HepG2 (cell line): ENCODE results near the gene OSER1. TPM values are rescaled to one million over a fixed set of nuclear protein-coding genes. Genes with fewer than 3 reads are reported as not detected.

Source experiments
- ATAC-seq: fragments of 200-7000 bp; cut with Tn5 transposase; 3 replicates; pipeline ENCODE4 v1.9.1; 2020; ENCODE audit warnings: mild to moderate bottlenecking, moderate library complexity
- BruUV-seq: library from RNA; stranded (reverse); fragments of 400-500 nt; replicated peaks from 2 replicates; lab custom pipeline; 2021; lab: Mats Ljungman, UMichigan
- CTCF ChIA-PET: fragments of 300-600 bp; formaldehyde crosslinking; extraction: SDS; loops from one replicate; lab custom pipeline; 2021; ENCODE audit warnings: low total read pairs, inconsistent platforms, low intra/inter-chr PET ratio; lab: Yijun Ruan, JAX
- POLR2A ChIA-PET: fragments of 350-600 bp; sonication (Branson Sonifier 250); formaldehyde crosslinking; loops from one replicate; lab custom pipeline; 2020; ENCODE audit warnings: antibody characterized with exemption, inconsistent platforms; lab: Yijun Ruan, JAX
- DNase-seq: peaks from one replicate; pipeline ENCODE4 v3.0.0-alpha.2; 2015; ENCODE audit warnings: low spot score
- FAIRE-seq: peaks from 3 replicates; lab custom pipeline; 2011; peaks lifted over from hg19 to GRCh38; lab: Jason Lieb, UNC
- H2AFZ ChIP-seq: one replicate; pipeline ENCODE4 v1.6.1; 2011; ENCODE audit warnings: low read length, inconsistent platforms
- H3K27ac ChIP-seq: fragments of 300-600 bp; 3 replicates; pipeline ENCODE4 v1.8.0; 2011; ENCODE audit warnings: mixed run types, mild to moderate bottlenecking, mixed read lengths, low read length, inconsistent platforms; ENCODE audit not compliant: insufficient read depth; ENCODE audit errors: extremely low read length
- H3K27me3 ChIP-seq, 2 experiments: fragments of 200-600 bp in 1 of 2; 2 replicates in 1 of 2; 3 replicates in 1 of 2; pipeline versions ENCODE4 v1.6.0 to v1.8.0; 2011; ENCODE audit warnings: low read length in 2 of 2, mild to moderate bottlenecking in 2 of 2, moderate library complexity in 2 of 2, inconsistent platforms in 1 of 2; ENCODE audit not compliant: insufficient read depth in 2 of 2, control insufficient read depth in 1 of 2
- H3K36me3 ChIP-seq, 2 experiments: fragments of 200-600 bp in 1 of 2; replicated peaks in 1 of 2; 2 replicates in 1 of 2; 3 replicates in 1 of 2; pipeline versions ENCODE4 v1.5.1 to v1.8.0; 2011; ENCODE audit warnings: low read length in 2 of 2, inconsistent platforms in 1 of 2; ENCODE audit not compliant: insufficient read depth in 2 of 2, control insufficient read depth in 1 of 2
- H3K4me1 ChIP-seq: 2 replicates; pipeline ENCODE4 v1.5.1; 2012; ENCODE audit warnings: low read length, inconsistent platforms; ENCODE audit not compliant: insufficient read depth
- H3K4me2 ChIP-seq: 2 replicates; pipeline ENCODE4 v1.6.0; 2011; ENCODE audit warnings: low read depth, low read length, inconsistent platforms
- H3K4me3 ChIP-seq, 3 experiments: fragments of 200-600 bp in 1 of 3; sonication (generic), shearing (Covaris generic) in 1 of 3; replicated peaks in 1 of 3; 2 replicates each; pipeline ENCODE4 v1.5.1; 2011 to 2016; ENCODE audit warnings: low read length in 3 of 3, inconsistent platforms in 2 of 3, low read depth in 2 of 3, mild to moderate bottlenecking in 2 of 3, control low read depth in 1 of 3, mixed read lengths in 1 of 3; ENCODE audit not compliant: insufficient read depth in 1 of 3
- H3K79me2 ChIP-seq: one replicate; pipeline ENCODE4 v1.6.1; 2011; ENCODE audit warnings: low read length, inconsistent platforms; ENCODE audit not compliant: insufficient read depth
- H3K9ac ChIP-seq: 2 replicates; pipeline ENCODE4 v1.6.0; 2011; ENCODE audit warnings: mild to moderate bottlenecking, low read depth, low read length, inconsistent platforms; ENCODE audit not compliant: insufficient read depth
- H3K9me3 ChIP-seq: 2 replicates; pipeline ENCODE4 v1.5.1; 2012; ENCODE audit warnings: mild to moderate bottlenecking, low read length
- H4K20me1 ChIP-seq: 2 replicates; pipeline ENCODE4 v1.6.0; 2011; ENCODE audit warnings: inconsistent platforms, mild to moderate bottlenecking, low read length, moderate library complexity; ENCODE audit not compliant: insufficient read depth
- CAMTA2 ChIP-seq: sonication (generic); formaldehyde crosslinking; IDR thresholded peaks from 2 replicates; pipeline ENCODE4 v1.4.0; 2020; ENCODE audit warnings: mild to moderate bottlenecking, missing genetic modification reagents, borderline replicate concordance
- HMGXB4 ChIP-seq, 2 experiments: sonication (generic) in 1 of 2; formaldehyde crosslinking in 1 of 2; IDR thresholded peaks; 2 replicates each; pipeline versions ENCODE4 v1.4.0 to v1.6.1; 2018 to 2020; ENCODE audit warnings: missing genetic modification reagents in 2 of 2, borderline replicate concordance in 1 of 2, low read depth in 1 of 2, mild to moderate bottlenecking in 1 of 2, missing biosample characterization in 1 of 2
- SMC3 ChIP-seq: IDR thresholded peaks from 2 replicates; pipeline ENCODE4 v1.6.1; 2011; ENCODE audit warnings: low read length, improper control_type of control experiment
- SNAPC4 ChIP-seq: sonication (generic); formaldehyde crosslinking; IDR thresholded peaks from 2 replicates; pipeline ENCODE4 v1.4.0; 2020; ENCODE audit warnings: mild to moderate bottlenecking, missing genetic modification reagents
- ZMYM2 ChIP-seq: sonication (generic); formaldehyde crosslinking; IDR thresholded peaks from 2 replicates; pipeline ENCODE4 v1.8.0; 2022; ENCODE audit warnings: mild to moderate bottlenecking, missing genetic modification reagents
- ZNF326 ChIP-seq: sonication (generic); formaldehyde crosslinking; IDR thresholded peaks from 2 replicates; pipeline ENCODE4 v1.4.0; 2020; ENCODE audit warnings: missing genetic modification reagents, borderline replicate concordance
- ZNF432 ChIP-seq: sonication (generic); formaldehyde crosslinking; IDR thresholded peaks from 2 replicates; pipeline ENCODE4 v1.5.0; 2020; ENCODE audit warnings: missing genetic modification reagents, mild to moderate bottlenecking, borderline replicate concordance
- WGBS: methylation state at CpG from one replicate; pipeline ENCODE4 v1.1.6; 2017; ENCODE audit warnings: low lambda C conversion rate; 5-methylcytosine and 5-hydroxymethylcytosine counted together
- in situ Hi-C: cut with HindIII; loops from 2 replicates; pipeline ENCODE4 v1.10.0; 2017; ENCODE audit warnings: low pct_unique_long_range_greater_than_20kb; ENCODE audit not compliant: extremely low pct_ligation_motif_present
- intact Hi-C: fragments of 100-400 bp; cut with micrococcal nuclease; formaldehyde crosslinking; loops from one replicate; pipeline ENCODE4 v1.10.0; 2022; ENCODE audit not compliant: unreplicated experiment
- polyA plus RNA-seq, 8 experiments: library from polyadenylated mRNA; depleted of rRNA in 3 of 8; stranded (reverse) in 7 of 8; unstranded in 1 of 8; fragments of >200 nt; fragmentation: Illumina TruSeq in 4 of 8; extraction: Trizol in 4 of 8; gene quantifications; 2 replicates each; pipeline versions ENCODE4 v1.2.1 to v1.2.3, GENCODE V29; 2011 to 2016; ENCODE audit warnings: low read depth in 4 of 8, missing spikeins in 1 of 8, mixed read lengths in 1 of 8; ENCODE audit not compliant: insufficient read depth in 1 of 8
- total RNA-seq, 5 experiments: library from RNA; depleted of rRNA; stranded (reverse); fragments of >200 nt; fragmentation: Illumina TruSeq; extraction: Trizol; gene quantifications; 2 replicates each; pipeline ENCODE4 v1.2.3, GENCODE V29; 2016; ENCODE audit warnings: low read depth in 1 of 5
- TF ChIP-seq, protein P1 (sequence below): sonication (generic); formaldehyde crosslinking; IDR thresholded peaks from 2 replicates; pipeline ENCODE4 v1.5.0; 2020; ENCODE audit warnings: mild to moderate bottlenecking, missing genetic modification reagents
- TF ChIP-seq, protein P2 (sequence below): sonication (generic); formaldehyde crosslinking; IDR thresholded peaks from 2 replicates; pipeline ENCODE4 v1.5.0; 2020; ENCODE audit warnings: mild to moderate bottlenecking, missing genetic modification reagents

The OSER1 gene
- total and polyA plus RNA-seq, 2 of the 13 experiments (the other 11 are each of a cell fraction or from before 2014, with no cell fraction given) = 71.2 to 71.5 TPM

DNA sequence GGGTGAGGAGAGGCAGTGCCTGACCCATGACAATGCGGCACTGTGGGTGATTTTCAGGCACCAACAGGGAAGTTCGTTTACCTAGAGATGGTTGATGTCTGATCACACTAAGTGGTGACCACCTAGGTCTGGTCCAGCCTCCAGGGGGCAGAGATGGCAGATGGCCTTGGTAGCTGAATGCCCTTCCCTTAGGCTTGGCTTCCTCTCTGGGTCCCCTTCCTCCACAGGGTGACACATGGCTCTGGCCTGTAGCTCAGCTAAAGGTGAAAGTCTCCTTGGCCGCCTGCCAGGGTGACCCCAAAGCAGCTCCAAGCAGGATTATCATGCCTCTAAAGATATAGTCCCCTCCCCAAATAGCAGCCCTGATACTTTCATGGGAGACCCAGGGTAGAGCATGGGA is 43.0 kb upstream of the OSER1 start (continued):
- TF ChIP-seq HMGXB4 (CRISPR knock-in tag; IDR thresholded peaks at IDR 0.05; ENCODE audit: borderline replicate concordance in 1 of 2, low read depth in 1 of 2) (peak in 1 of 2 experiments; percentile 38; a peak in 1 of 4 replicates), SMC3 (peak; percentile 89)

DNA sequence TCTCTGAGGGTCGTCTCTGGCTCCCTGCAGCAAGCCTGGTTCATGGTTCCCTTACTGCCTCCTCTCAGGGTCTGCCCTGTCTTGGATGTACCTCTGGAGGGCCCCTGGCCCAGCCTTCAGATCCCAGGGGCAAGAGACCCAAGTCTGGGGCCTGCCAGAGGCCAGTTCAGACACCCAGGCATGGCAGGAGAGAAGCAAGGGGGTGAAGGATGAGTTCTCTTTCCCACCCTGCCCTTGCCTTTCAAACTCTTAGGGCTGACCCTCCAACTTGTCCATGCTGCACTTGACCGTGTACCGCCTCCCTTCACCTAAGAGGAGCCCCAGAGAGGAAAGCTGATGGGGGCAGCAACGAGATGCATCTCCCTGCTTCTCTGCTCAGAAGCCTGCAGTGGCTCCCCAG is 40.7 kb upstream of the OSER1 start:
- POLR2A ChIA-PET = no interaction called here
- H3K4me2 ChIP-seq = no peak overlapping the region
- 33% methylated on average over 4 of the region's 4 CpGs for WGBS
- H3K9ac ChIP-seq = no peak overlapping the region
- no peak for FAIRE-seq
- in situ Hi-C loops (loop anchor here (5.0 kb wide), 1 partner anchor 61 kb away; the partner anchor contains the start of gene FITM2), intact Hi-C loops (no loop called here)
- H3K27ac ChIP-seq = no peak overlapping the region
- H3K27me3 ChIP-seq = no peaks in the 10 kb centered on the region; a peak in 1 of 5 replicates
- BruUV-seq = no TSS peak
- no peak overlapping the region for H2AFZ ChIP-seq
- no peaks in the 10 kb centered on the region for H3K79me2 ChIP-seq
- CTCF ChIA-PET = no interaction called here
- DNase-seq = no peak
- H3K9me3 ChIP-seq = no peaks in the 10 kb centered on the region
- no peak for ATAC-seq
- no peaks in the 10 kb centered on the region for H4K20me1 ChIP-seq
- no peak overlapping the region for H3K4me3 ChIP-seq
- H3K4me1 ChIP-seq = peaks cover 15% of the 10 kb centered on the region
- no peaks in the 10 kb centered on the region for H3K36me3 ChIP-seq
- TF ChIP-seq, protein P1, sequence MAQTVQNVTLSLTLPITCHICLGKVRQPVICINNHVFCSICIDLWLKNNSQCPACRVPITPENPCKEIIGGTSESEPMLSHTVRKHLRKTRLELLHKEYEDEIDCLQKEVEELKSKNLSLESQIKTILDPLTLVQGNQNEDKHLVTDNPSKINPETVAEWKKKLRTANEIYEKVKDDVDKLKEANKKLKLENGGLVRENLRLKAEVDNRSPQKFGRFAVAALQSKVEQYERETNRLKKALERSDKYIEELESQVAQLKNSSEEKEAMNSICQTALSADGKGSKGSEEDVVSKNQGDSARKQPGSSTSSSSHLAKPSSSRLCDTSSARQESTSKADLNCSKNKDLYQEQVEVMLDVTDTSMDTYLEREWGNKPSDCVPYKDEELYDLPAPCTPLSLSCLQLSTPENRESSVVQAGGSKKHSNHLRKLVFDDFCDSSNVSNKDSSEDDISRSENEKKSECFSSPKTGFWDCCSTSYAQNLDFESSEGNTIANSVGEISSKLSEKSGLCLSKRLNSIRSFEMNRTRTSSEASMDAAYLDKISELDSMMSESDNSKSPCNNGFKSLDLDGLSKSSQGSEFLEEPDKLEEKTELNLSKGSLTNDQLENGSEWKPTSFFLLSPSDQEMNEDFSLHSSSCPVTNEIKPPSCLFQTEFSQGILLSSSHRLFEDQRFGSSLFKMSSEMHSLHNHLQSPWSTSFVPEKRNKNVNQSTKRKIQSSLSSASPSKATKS (CRISPR knock-in tag) = no peak
- TF ChIP-seq ZNF432 (CRISPR knock-in tag) (no peak), CAMTA2 (CRISPR knock-in tag) (no peak), SNAPC4 (CRISPR knock-in tag) (no peak), ZNF326 (CRISPR knock-in tag) (no peak), ZMYM2 (no peak)
- TF ChIP-seq, protein P2, sequence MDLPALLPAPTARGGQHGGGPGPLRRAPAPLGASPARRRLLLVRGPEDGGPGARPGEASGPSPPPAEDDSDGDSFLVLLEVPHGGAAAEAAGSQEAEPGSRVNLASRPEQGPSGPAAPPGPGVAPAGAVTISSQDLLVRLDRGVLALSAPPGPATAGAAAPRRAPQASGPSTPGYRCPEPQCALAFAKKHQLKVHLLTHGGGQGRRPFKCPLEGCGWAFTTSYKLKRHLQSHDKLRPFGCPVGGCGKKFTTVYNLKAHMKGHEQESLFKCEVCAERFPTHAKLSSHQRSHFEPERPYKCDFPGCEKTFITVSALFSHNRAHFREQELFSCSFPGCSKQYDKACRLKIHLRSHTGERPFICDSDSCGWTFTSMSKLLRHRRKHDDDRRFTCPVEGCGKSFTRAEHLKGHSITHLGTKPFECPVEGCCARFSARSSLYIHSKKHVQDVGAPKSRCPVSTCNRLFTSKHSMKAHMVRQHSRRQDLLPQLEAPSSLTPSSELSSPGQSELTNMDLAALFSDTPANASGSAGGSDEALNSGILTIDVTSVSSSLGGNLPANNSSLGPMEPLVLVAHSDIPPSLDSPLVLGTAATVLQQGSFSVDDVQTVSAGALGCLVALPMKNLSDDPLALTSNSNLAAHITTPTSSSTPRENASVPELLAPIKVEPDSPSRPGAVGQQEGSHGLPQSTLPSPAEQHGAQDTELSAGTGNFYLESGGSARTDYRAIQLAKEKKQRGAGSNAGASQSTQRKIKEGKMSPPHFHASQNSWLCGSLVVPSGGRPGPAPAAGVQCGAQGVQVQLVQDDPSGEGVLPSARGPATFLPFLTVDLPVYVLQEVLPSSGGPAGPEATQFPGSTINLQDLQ (CRISPR knock-in tag) = no peak
